HepG2 (cell line): Measurements from ENCODE around the gene CST11. TPM values are rescaled to one million over a fixed set of nuclear protein-coding genes. Genes with fewer than 3 reads are reported as not detected.
A peak's percentile ranks its signal among the peaks of the same experiment; 100 is the strongest.

Experiments
- ARNTL ChIP-seq: sonication (generic); formaldehyde crosslinking; IDR thresholded peaks from 2 replicates; pipeline ENCODE4 v1.4.0; 2020; ENCODE audit warnings: mild to moderate bottlenecking, missing genetic modification reagents
- ASH2L ChIP-seq: fragments of 300-600, 200-600 bp; sonication (generic); IDR thresholded peaks from 2 replicates; pipeline ENCODE4 v1.7.0; 2017; ENCODE audit warnings: low read depth, mild to moderate bottlenecking, moderate library complexity, mixed read lengths, low read length; ENCODE audit not compliant: insufficient read length
- ATF7 ChIP-seq, 2 experiments: fragments of 450-650 bp in 1 of 2; sonication (generic) in 1 of 2; formaldehyde crosslinking in 1 of 2; IDR thresholded peaks; 2 replicates each; pipeline versions ENCODE4 v1.4.0 to v1.6.1; 2016 to 2020; ENCODE audit warnings: antibody characterized with exemption in 1 of 2, mild to moderate bottlenecking in 1 of 2, missing genetic modification reagents in 1 of 2
- CHCHD3 ChIP-seq: sonication (generic); formaldehyde crosslinking; IDR thresholded peaks from 2 replicates; pipeline ENCODE4 v1.8.0; 2022; ENCODE audit warnings: mild to moderate bottlenecking, missing genetic modification reagents, moderate library complexity
- KLF15 ChIP-seq: sonication (generic); formaldehyde crosslinking; IDR thresholded peaks from 2 replicates; pipeline ENCODE4 v1.8.1; 2023; ENCODE audit warnings: borderline replicate concordance, mild to moderate bottlenecking, inconsistent platforms, missing genetic modification reagents, mixed read lengths
- MBD4 ChIP-seq: IDR thresholded peaks from 2 replicates; pipeline ENCODE4 v1.6.1; 2012; ENCODE audit warnings: low read length, inconsistent platforms, borderline replicate concordance
- PBX3 ChIP-seq: sonication (generic); formaldehyde crosslinking; IDR thresholded peaks from 2 replicates; pipeline ENCODE4 v1.8.1; 2023; ENCODE audit warnings: missing genetic modification reagents, inconsistent platforms, borderline replicate concordance
- PHF21A ChIP-seq: sonication (generic); formaldehyde crosslinking; IDR thresholded peaks from 2 replicates; pipeline ENCODE4 v1.5.0; 2020; ENCODE audit warnings: mild to moderate bottlenecking, missing genetic modification reagents
- SP1 ChIP-seq, 2 experiments: fragments of 450-650 bp in 1 of 2; sonication (generic) in 1 of 2; formaldehyde crosslinking in 1 of 2; IDR thresholded peaks; 2 replicates each; pipeline versions ENCODE4 v1.4.0 to v1.6.1; 2016 to 2020; ENCODE audit warnings: missing genetic modification reagents in 1 of 2
- STAT6 ChIP-seq: sonication (generic); formaldehyde crosslinking; IDR thresholded peaks from 2 replicates; pipeline ENCODE4 v1.4.0; 2020; ENCODE audit warnings: missing genetic modification reagents, mild to moderate bottlenecking, borderline replicate concordance
- TARDBP ChIP-seq: sonication (generic); formaldehyde crosslinking; IDR thresholded peaks from 2 replicates; pipeline ENCODE4 v1.8.0; 2022; ENCODE audit warnings: mild to moderate bottlenecking, missing genetic modification reagents
- THAP11 ChIP-seq: IDR thresholded peaks from 2 replicates; pipeline ENCODE4 v1.6.1; 2016; ENCODE audit warnings: missing biosample characterization, missing genetic modification reagents
- ZBTB34 ChIP-seq: sonication (generic); formaldehyde crosslinking; IDR thresholded peaks from 2 replicates; pipeline ENCODE4 v1.8.0; 2022; ENCODE audit warnings: mild to moderate bottlenecking, missing genetic modification reagents
- ZFP36L1 ChIP-seq: sonication (generic); formaldehyde crosslinking; IDR thresholded peaks from 2 replicates; pipeline ENCODE4 v1.8.0; 2022; ENCODE audit warnings: mild to moderate bottlenecking, missing genetic modification reagents, moderate library complexity
- ZFP82 ChIP-seq: sonication (generic); formaldehyde crosslinking; IDR thresholded peaks from 2 replicates; pipeline ENCODE4 v1.5.1; 2020; ENCODE audit warnings: mild to moderate bottlenecking, missing genetic modification reagents, borderline replicate concordance
- ZMAT3 ChIP-seq: sonication (generic); formaldehyde crosslinking; conservative IDR thresholded peaks from 2 replicates; pipeline ENCODE4 v1.7.0; 2021; ENCODE audit warnings: missing genetic modification reagents
- ZNF205 ChIP-seq: IDR thresholded peaks from 2 replicates; pipeline ENCODE4 v1.6.1; 2018; ENCODE audit warnings: missing biosample characterization, missing genetic modification reagents
- ZNF343 ChIP-seq: sonication (generic); formaldehyde crosslinking; IDR thresholded peaks from 2 replicates; pipeline ENCODE4 v1.4.0; 2020; ENCODE audit warnings: mild to moderate bottlenecking, missing genetic modification reagents
- ZNF496 ChIP-seq: sonication (generic); formaldehyde crosslinking; IDR thresholded peaks from 2 replicates; pipeline ENCODE4 v1.8.1; 2023; ENCODE audit warnings: mild to moderate bottlenecking, moderate library complexity, missing genetic modification reagents; ENCODE audit not compliant: insufficient replicate concordance
- ZNF572 ChIP-seq: sonication (generic); formaldehyde crosslinking; IDR thresholded peaks from 2 replicates; pipeline ENCODE4 v1.5.1; 2020; ENCODE audit warnings: mild to moderate bottlenecking, missing genetic modification reagents
- ZNF776 ChIP-seq: sonication (generic); formaldehyde crosslinking; IDR thresholded peaks from 2 replicates; pipeline ENCODE4 v1.4.0; 2020; ENCODE audit warnings: mild to moderate bottlenecking, missing genetic modification reagents
- ZNF878 ChIP-seq: sonication (generic); formaldehyde crosslinking; IDR thresholded peaks from 2 replicates; pipeline ENCODE4 v1.8.1; 2023; ENCODE audit warnings: mild to moderate bottlenecking, missing genetic modification reagents, moderate library complexity
- polyA plus RNA-seq, 8 experiments: library from polyadenylated mRNA; depleted of rRNA in 3 of 8; stranded (reverse) in 7 of 8; unstranded in 1 of 8; fragments of >200 nt; fragmentation: Illumina TruSeq in 4 of 8; extraction: Trizol in 4 of 8; gene quantifications; 2 replicates each; pipeline versions ENCODE4 v1.2.1 to v1.2.3, GENCODE V29; 2011 to 2016; ENCODE audit warnings: low read depth in 4 of 8, missing spikeins in 1 of 8, mixed read lengths in 1 of 8; ENCODE audit not compliant: insufficient read depth in 1 of 8
- total RNA-seq, 5 experiments: library from RNA; depleted of rRNA; stranded (reverse); fragments of >200 nt; fragmentation: Illumina TruSeq; extraction: Trizol; gene quantifications; 2 replicates each; pipeline ENCODE4 v1.2.3, GENCODE V29; 2016; ENCODE audit warnings: low read depth in 1 of 5

The CST11 gene
- total and polyA plus RNA-seq, 2 of the 13 experiments (the other 11 are each of a cell fraction or from before 2014, with no cell fraction given): not detected

- TF ChIP-seq ARNTL (CRISPR knock-in tag): peak; percentile 29; the same call in 1 of the 2 replicates
- TF ChIP-seq KLF15 (CRISPR knock-in tag): 0 out of 2 replicates have a peak, but pooled peaks have one; percentile 15
- 0 out of 2 replicates have a peak, but pooled peaks have one; percentile 11 for TF ChIP-seq ZNF572 (CRISPR knock-in tag)
- no peak for TF ChIP-seq PBX3 (CRISPR knock-in tag)
- peak; percentile 27; the same call in 1 of the 2 replicates for TF ChIP-seq TARDBP (CRISPR knock-in tag)
- no peak for TF ChIP-seq ATF7 (IDR thresholded peaks at IDR 0.05)
- no peak for TF ChIP-seq ATF7 (CRISPR knock-in tag; IDR thresholded peaks at IDR 0.05)
- TF ChIP-seq STAT6 (CRISPR knock-in tag): no peak
- TF ChIP-seq ZNF496 (CRISPR knock-in tag): no peak
- no peak for TF ChIP-seq ZFP36L1 (CRISPR knock-in tag)
- TF ChIP-seq ZMAT3: 0 out of 2 replicates have a peak, but pooled peaks have one; percentile 9
- no peak for TF ChIP-seq PHF21A (CRISPR knock-in tag)
- no peak for TF ChIP-seq ZNF878 (CRISPR knock-in tag)
- no peak for TF ChIP-seq SP1 (IDR thresholded peaks at IDR 0.05)
- TF ChIP-seq SP1 (CRISPR knock-in tag; IDR thresholded peaks at IDR 0.05): 0 out of 2 replicates have a peak, but pooled peaks have one; percentile 31
- TF ChIP-seq CHCHD3 (CRISPR knock-in tag): no peak
- TF ChIP-seq MBD4: no peak
- TF ChIP-seq ZFP82 (CRISPR knock-in tag): peak; percentile 6; the same call in 1 of the 2 replicates
- TF ChIP-seq THAP11 (CRISPR knock-in tag): peak; percentile 71; the same call in 1 of the 2 replicates
- 0 out of 2 replicates have a peak, but pooled peaks have one; percentile 53 for TF ChIP-seq ZNF343 (CRISPR knock-in tag)
- no peak for TF ChIP-seq ZBTB34 (CRISPR knock-in tag)
- TF ChIP-seq ZNF776 (CRISPR knock-in tag): no peak
- no peak for TF ChIP-seq ASH2L
- TF ChIP-seq ZNF205: no peak
Observed at GRCh38 chr20:23419995-23420901, 32.4 kb downstream of the CST11 start (continued).
